A673 (cell line): ENCODE results near the gene MFAP5. TPM values are rescaled to one million over a fixed set of nuclear protein-coding genes. Genes with fewer than 3 reads are reported as not detected.
"Not testable (repeated sequence)": the region's sequence is repeated elsewhere in the genome, so short reads cannot be mapped to it uniquely, and the experiment has no call there.

Experiments used
- BruUV-seq: library from RNA; stranded (reverse); fragments of 400-500 nt; replicated peaks from 2 replicates; lab custom pipeline; 2021; lab: Mats Ljungman, UMichigan
- CTCF ChIA-PET: fragments of 300-600 bp; sonication (Branson Sonifier 250); formaldehyde crosslinking; loops from one replicate; lab custom pipeline; 2022; ENCODE audit warnings: antibody characterized with exemption; lab: Charles Lee
- POLR2A ChIA-PET: fragments of 300-600 bp; sonication (Branson Sonifier 250); formaldehyde crosslinking; loops from one replicate; lab custom pipeline; 2022; ENCODE audit warnings: antibody characterized with exemption; ENCODE audit not compliant: low non-redundant PET; lab: Charles Lee
- DNase-seq: peaks from one replicate; pipeline ENCODE4 v3.0.0-alpha.2; 2015; ENCODE audit warnings: low spot score
- H3K27ac ChIP-seq: fragments of 200-600 bp; sonication (generic); 2 replicates; pipeline ENCODE4 v1.5.1; 2016; ENCODE audit warnings: mixed run types, low read depth, mild to moderate bottlenecking, mixed read lengths, antibody characterized with exemption, low read length; ENCODE audit not compliant: poor library complexity, severe bottlenecking
- H3K27me3 ChIP-seq: fragments of 200-600 bp; sonication (generic); replicated peaks from 2 replicates; pipeline ENCODE4 v1.6.1; 2017; ENCODE audit warnings: mixed run types, low read depth, mild to moderate bottlenecking, mixed read lengths, antibody characterized with exemption, low read length; ENCODE audit not compliant: insufficient read depth, poor library complexity
- H3K36me3 ChIP-seq: fragments of 200-600 bp; sonication (generic); 2 replicates; pipeline ENCODE4 v1.6.1; 2016; ENCODE audit warnings: mixed run types, mild to moderate bottlenecking, mixed read lengths, antibody characterized with exemption, low read length; ENCODE audit not compliant: insufficient read depth, poor library complexity, severe bottlenecking
- H3K4me1 ChIP-seq: fragments of 200-600 bp; sonication (generic); 2 replicates; pipeline ENCODE4 v1.6.1; 2017; ENCODE audit warnings: mixed run types, mild to moderate bottlenecking, mixed read lengths, antibody characterized with exemption, low read length; ENCODE audit not compliant: insufficient read depth, poor library complexity, severe bottlenecking
- H3K4me3 ChIP-seq: fragments of 200-600 bp; sonication (generic); 2 replicates; pipeline ENCODE4 v1.5.1; 2016; ENCODE audit warnings: low read depth, mixed run types, mild to moderate bottlenecking, mixed read lengths, low read length; ENCODE audit not compliant: poor library complexity, severe bottlenecking
- H3K9me3 ChIP-seq: fragments of 200-600 bp; sonication (generic); 2 replicates; pipeline ENCODE4 v1.6.1; 2016; ENCODE audit warnings: mixed run types, low read depth, mild to moderate bottlenecking, mixed read lengths, antibody characterized with exemption, low read length; ENCODE audit not compliant: poor library complexity, severe bottlenecking
- CTCF ChIP-seq: fragments of 300-800, 200-600 bp; sonication (generic); conservative IDR thresholded peaks from 2 replicates; pipeline ENCODE4 v1.5.1; 2017; ENCODE audit warnings: low read depth, mild to moderate bottlenecking, antibody characterized with exemption, low read length, moderate library complexity, mixed read lengths
- EZH2 ChIP-seq: fragments of 200-600 bp; sonication (generic); IDR thresholded peaks from 2 replicates; pipeline ENCODE4 v1.6.1; 2017; ENCODE audit warnings: borderline replicate concordance, low read depth, mild to moderate bottlenecking, mixed read lengths, antibody characterized with exemption, low read length; ENCODE audit not compliant: poor library complexity, severe bottlenecking
- intact Hi-C: fragments of 100-400 bp; cut with micrococcal nuclease; formaldehyde crosslinking; loops from one replicate; pipeline ENCODE4 v1.10.0; 2022; ENCODE audit not compliant: unreplicated experiment
- total RNA-seq: library from RNA; stranded (reverse); gene quantifications from 2 replicates; pipeline ENCODE4 v1.2.3, GENCODE V29; 2021

Gene MFAP5
- total RNA-seq, 1 experiment from 2014 or later: 1.7 TPM

- no TSS peak for BruUV-seq
- Histone ChIP-seq H3K4me1 (no peaks in the 10 kb centered on the region), H3K36me3 (no peaks in the 10 kb centered on the region), H3K27me3 (no peaks in the 10 kb centered on the region), H3K27ac (no peak overlapping the region), H3K9me3 (no peaks in the 10 kb centered on the region), H3K4me3 (no peak overlapping the region)
- no peak for DNase-seq
- TF ChIP-seq CTCF (no peak), EZH2 (no peak)
- ChIA-PET POLR2A (interaction anchor here (0.6 kb wide), 1 partner anchor 980 kb away, joined by 4 read pairs; no protein-coding TSS in a partner anchor), CTCF (no interaction called here)
- intact Hi-C loops: no loop called here
These were observed 25.4 kb downstream of the MFAP5 start for GRCh38 chr12:8637244-8637643.

- intact Hi-C loops: no loop called here
- TF ChIP-seq EZH2: no peak
- no peak for TF ChIP-seq CTCF
- no peaks in the 10 kb centered on the region for H3K36me3 ChIP-seq
- POLR2A ChIA-PET: no interaction called here
- no peaks in the 10 kb centered on the region for H3K4me1 ChIP-seq
- H3K27ac ChIP-seq: no peak overlapping the region
- H3K4me3 ChIP-seq: no peak overlapping the region
- H3K27me3 ChIP-seq: no peaks in the 10 kb centered on the region
- DNase-seq: no peak
- no TSS peak for BruUV-seq
- CTCF ChIA-PET: interaction anchor here (0.6 kb wide), 1 partner anchor 21 kb away, joined by 10 read pairs; no protein-coding TSS in a partner anchor
- no peaks in the 10 kb centered on the region for H3K9me3 ChIP-seq
These were observed 26.0 kb downstream of the MFAP5 start for GRCh38 chr12:8636581-8636980.

GRCh38 chr12:8636007-8636346 lies 26.6 kb downstream of the MFAP5 start:
- POLR2A ChIA-PET, intact Hi-C loops, H3K4me3 ChIP-seq, BruUV-seq, H3K36me3 ChIP-seq, H3K27ac ChIP-seq, H3K4me1 ChIP-seq, DNase-seq, H3K9me3 ChIP-seq, H3K27me3 ChIP-seq: not testable (repeated sequence)
- CTCF ChIA-PET: interaction anchor here (0.6 kb wide), 1 partner anchor 21 kb away, joined by 10 read pairs; no protein-coding TSS in a partner anchor

GRCh38 chr12:8635342-8636006 lies 27.2 kb downstream of the MFAP5 start:
- H3K4me3 ChIP-seq, intact Hi-C loops, CTCF ChIA-PET, H3K27me3 ChIP-seq, POLR2A ChIA-PET, BruUV-seq, H3K36me3 ChIP-seq, H3K9me3 ChIP-seq, H3K27ac ChIP-seq, H3K4me1 ChIP-seq, DNase-seq: not testable (repeated sequence)
